Tibial artery (tissue), 4 donors: ENCODE measurements around the gene NCF4.
A peak's percentile ranks its signal among the peaks of the same experiment; 100 is the strongest.

ENCODE experiments used
- DNase-seq, 2 donors: peaks; one replicate each; pipeline ENCODE4 v3.0.0-alpha.2; 2019
- H3K27ac ChIP-seq, 2 donors: fragments of 200-600 bp; sonication (generic) in 1 of 2; 1 replicate in 1 of 2; 2 replicates in 1 of 2; pipeline ENCODE4 v1.5.1; 2018 to 2019; ENCODE audit warnings: mild to moderate bottlenecking in 1 of 2
- H3K27me3 ChIP-seq, 2 donors: fragments of 200-600 bp; sonication (generic) in 1 of 2; one replicate each; pipeline versions ENCODE4 v1.5.1 to v1.6.0; 2016 to 2019
- H3K36me3 ChIP-seq, 3 donors: fragments of 200-600 bp; sonication (generic) in 2 of 3; one replicate each; pipeline ENCODE4 v1.5.1; 2016 to 2019; ENCODE audit warnings: mild to moderate bottlenecking in 2 of 3
- H3K4me1 ChIP-seq, 4 donors: fragments of 200-600 bp; sonication (generic) in 2 of 4; 1 replicate in 3 of 4; 2 replicates in 1 of 4; pipeline ENCODE4 v1.5.1; 2016 to 2019
- H3K4me3 ChIP-seq, 2 donors: fragments of 200-600 bp; sonication (generic) in 1 of 2; 1 replicate in 1 of 2; 2 replicates in 1 of 2; pipeline ENCODE4 v1.5.1; 2018 to 2019; ENCODE audit warnings: mild to moderate bottlenecking in 2 of 2
- H3K9me3 ChIP-seq, 3 donors: fragments of 200-600 bp; sonication (generic) in 1 of 3; one replicate each; pipeline ENCODE4 v1.5.1; 2016 to 2019
- CTCF ChIP-seq, 2 experiments: fragments of 200-600 bp in 1 of 2; fragments of 450-650 bp in 1 of 2; IDR thresholded peaks; one replicate each; pipeline ENCODE4 v1.5.1; 2017 to 2019; ENCODE audit warnings: antibody characterized with exemption in 2 of 2, mild to moderate bottlenecking in 1 of 2, moderate library complexity in 1 of 2
- intact Hi-C: fragments of 100-400 bp; cut with DNase I; formaldehyde crosslinking; loops from one replicate; pipeline ENCODE4 v1.15.0; 2023; ENCODE audit warnings: low total_unique reads

The NCF4 gene

GRCh38 chr22:36860821-36861659 is at the start of gene NCF4:
NCF4 (plus strand) TSS chr22:36861006; CDS start chr22:36861172, 166 bp downstream.
- peak; percentile 80 to 85 for DNase-seq
- intact Hi-C loops: no loop called here
- no peaks in the 10 kb centered on the region for H3K9me3 ChIP-seq
- peaks cover 0 to 27% of the 10 kb centered on the region in 2 donors for H3K27me3 ChIP-seq
- H3K36me3 ChIP-seq: no peaks in the 10 kb centered on the region
- H3K27ac ChIP-seq: no peak within 1 kb of the TSS
- peaks cover 0 to 5% (median 1%) of the 10 kb centered on the region in 4 donors for H3K4me1 ChIP-seq
- H3K4me3 ChIP-seq: peak within 1 kb of the TSS in 1 of 2 donors; percentile 23
- no peak for TF ChIP-seq CTCF (IDR thresholded peaks at IDR 0.05)

- TF ChIP-seq CTCF (IDR thresholded peaks at IDR 0.05): no peak
- no peak for DNase-seq
- Histone ChIP-seq H3K4me3 (no peak overlapping the region), H3K9me3 (no peaks in the 10 kb centered on the region), H3K36me3 (no peaks in the 10 kb centered on the region), H3K27ac (no peak overlapping the region), H3K4me1 (peaks cover 0 to 1% (median under 1%) of the 10 kb centered on the region in 4 donors), H3K27me3 (peaks cover 0 to 62% of the 10 kb centered on the region in 2 donors)
- intact Hi-C loops: no loop called here
Measured at GRCh38 chr22:36811094-36811800, 49.6 kb upstream of the NCF4 start.

- Histone ChIP-seq H3K27me3 (peaks cover 0 to 91% of the 10 kb centered on the region in 2 donors), H3K9me3 (no peaks in the 10 kb centered on the region), H3K4me1 (peaks cover 0 to 12% (median 12%) of the 10 kb centered on the region in 4 donors), H3K27ac (no peak overlapping the region), H3K36me3 (no peaks in the 10 kb centered on the region), H3K4me3 (no peak overlapping the region)
- TF ChIP-seq CTCF (IDR thresholded peaks at IDR 0.05): no peak
- no peak for DNase-seq
- intact Hi-C loops: no loop called here
Measured at GRCh38 chr22:36814801-36815200, 46.0 kb upstream of the NCF4 start.

GRCh38 chr22:36815558-36816338 is 45.1 kb upstream of the NCF4 start:
- Histone ChIP-seq H3K9me3 (no peaks in the 10 kb centered on the region), H3K27me3 (peaks cover 0 to 94% of the 10 kb centered on the region in 2 donors), H3K4me1 (peaks cover 0 to 12% (median 12%) of the 10 kb centered on the region in 4 donors), H3K36me3 (no peaks in the 10 kb centered on the region), H3K4me3 (no peak overlapping the region), H3K27ac (no peak overlapping the region)
- no peak for TF ChIP-seq CTCF (IDR thresholded peaks at IDR 0.05)
- no peak for DNase-seq
- intact Hi-C loops: no loop called here

GRCh38 chr22:36816339-36816635 is 44.5 kb upstream of the NCF4 start:
- no peak for DNase-seq
- TF ChIP-seq CTCF (IDR thresholded peaks at IDR 0.05): no peak
- Histone ChIP-seq H3K4me1 (peaks cover 0 to 12% (median 12%) of the 10 kb centered on the region in 4 donors), H3K36me3 (no peaks in the 10 kb centered on the region), H3K27ac (no peak overlapping the region), H3K9me3 (no peaks in the 10 kb centered on the region), H3K4me3 (no peak overlapping the region), H3K27me3 (peaks cover 0 to 98% of the 10 kb centered on the region in 2 donors)
- intact Hi-C loops: no loop called here
